Esophagus muscularis mucosa (tissue), 4 donors: ENCODE measurements around the gene TNIP3.

Source experiments
- CTCF ChIP-seq, 3 experiments: fragments of 200-600 bp in 2 of 3; fragments of 450-650 bp in 1 of 3; sonication (generic) in 2 of 3; IDR thresholded peaks; one replicate each; pipeline ENCODE4 v1.5.1; 2017 to 2019; ENCODE audit warnings: antibody characterized with exemption in 3 of 3, mild to moderate bottlenecking in 2 of 3, moderate library complexity in 1 of 3
- EP300 ChIP-seq: sonication (generic); formaldehyde crosslinking; IDR thresholded peaks from one replicate; pipeline ENCODE4 v1.6.1; 2017; ENCODE audit warnings: antibody characterized with exemption
- POLR2A ChIP-seq: fragments of 450-650 bp; IDR thresholded peaks from one replicate; pipeline ENCODE4 v1.6.1; 2017; ENCODE audit warnings: antibody characterized with exemption, moderate library complexity, mild to moderate bottlenecking, low read depth

GRCh38 chr4:121209171-121209570 lies 45.0 kb upstream of the TNIP3 start:
- no peak for TF ChIP-seq POLR2A
- no peak for TF ChIP-seq CTCF (IDR thresholded peaks at IDR 0.05)
- no peak for TF ChIP-seq EP300
